Thoracic aorta (tissue), 2 donors: ENCODE results near the gene LRRTM4. TPM values are rescaled to one million over a fixed set of nuclear protein-coding genes. Genes with fewer than 3 reads are reported as not detected.

Experiments
- ATAC-seq: fragments of 150-250 bp; one replicate; pipeline ENCODE4 v1.8.0; 2017; ENCODE audit warnings: low read depth; ENCODE audit not compliant: insufficient number of reproducible peaks, low FRiP score
- DNase-seq: peaks from one replicate; pipeline ENCODE4 v3.0.0-alpha.2; 2020; ENCODE audit warnings: low spot score
- H3K27ac ChIP-seq, 2 donors: fragments of 200-600 bp; sonication (generic); 1 replicate in 1 of 2; 2 replicates in 1 of 2; pipeline ENCODE4 v1.5.1; 2016; ENCODE audit warnings: mild to moderate bottlenecking in 2 of 2, moderate library complexity in 2 of 2
- H3K27me3 ChIP-seq: fragments of 200-600 bp; sonication (generic); replicated peaks from 2 replicates; pipeline ENCODE4 v1.6.0; 2016; ENCODE audit warnings: mild to moderate bottlenecking; ENCODE audit not compliant: insufficient read depth
- H3K36me3 ChIP-seq: fragments of 200-600 bp; sonication (generic); one replicate; pipeline ENCODE4 v1.5.1; 2016
- H3K4me1 ChIP-seq, 2 donors: fragments of 200-600 bp; sonication (generic); 1 replicate in 1 of 2; 2 replicates in 1 of 2; pipeline versions ENCODE4 v1.5.1 to v1.6.0; 2016; ENCODE audit warnings: low read depth in 2 of 2, mild to moderate bottlenecking in 1 of 2; ENCODE audit not compliant: control insufficient read depth in 1 of 2
- H3K4me3 ChIP-seq: fragments of 200-600 bp; sonication (generic); 2 replicates; pipeline ENCODE4 v1.5.1; 2016; ENCODE audit warnings: mild to moderate bottlenecking
- H3K9me3 ChIP-seq: fragments of 200-600 bp; sonication (generic); 2 replicates; pipeline ENCODE4 v1.5.1; 2016
- CTCF ChIP-seq: fragments of 200-600 bp; sonication (generic); IDR thresholded peaks from one replicate; pipeline ENCODE4 v1.5.1; 2019; ENCODE audit warnings: antibody characterized with exemption
- total RNA-seq, 2 donors: library from RNA; depleted of rRNA; stranded (reverse); fragments of >200 nt; gene quantifications; one replicate each; pipeline versions ENCODE4 v1.1.0 to v1.2.3, GENCODE V29; 2016

LRRTM4 gene
- total RNA-seq, 2 donors from 2014 or later: not detected

- Histone ChIP-seq H3K4me3 (no peak overlapping the region), H3K36me3 (no peaks in the 10 kb centered on the region), H3K27me3 (no peaks in the 10 kb centered on the region), H3K4me1 (no peaks in the 10 kb centered on the region), H3K27ac (no peak overlapping the region), H3K9me3 (no peaks in the 10 kb centered on the region)
- no peak for TF ChIP-seq CTCF
- ATAC-seq (no peak), DNase-seq (no peak)
These were observed 501.0 kb downstream of the LRRTM4 start for GRCh38 chr2:77021161-77021560.

GRCh38 chr2:77018219-77018618 is 504.0 kb downstream of the LRRTM4 start:
- TF ChIP-seq CTCF: no peak

GRCh38 chr2:77017355-77017745 is 504.8 kb downstream of the LRRTM4 start:
- ATAC-seq (no peak), DNase-seq (no peak)
- no peaks in the 10 kb centered on the region for H3K27me3 ChIP-seq
- no peaks in the 10 kb centered on the region for H3K4me1 ChIP-seq
- no peaks in the 10 kb centered on the region for H3K9me3 ChIP-seq
- no peak for TF ChIP-seq CTCF
- H3K27ac ChIP-seq: no peak overlapping the region
- no peak overlapping the region for H3K4me3 ChIP-seq
- no peaks in the 10 kb centered on the region for H3K36me3 ChIP-seq

More at GRCh38 chr2:77018219-77018618, 504.0 kb downstream of the LRRTM4 start:
- DNase-seq (no peak), ATAC-seq (no peak)
- Histone ChIP-seq H3K4me1 (no peaks in the 10 kb centered on the region), H3K27ac (no peak overlapping the region), H3K4me3 (no peak overlapping the region), H3K9me3 (no peaks in the 10 kb centered on the region), H3K36me3 (no peaks in the 10 kb centered on the region), H3K27me3 (no peaks in the 10 kb centered on the region)

- Histone ChIP-seq H3K27me3 (no peaks in the 10 kb centered on the region), H3K4me3 (no peak overlapping the region), H3K27ac (no peak overlapping the region), H3K9me3 (no peaks in the 10 kb centered on the region), H3K4me1 (no peaks in the 10 kb centered on the region), H3K36me3 (no peaks in the 10 kb centered on the region)
- DNase-seq: no peak
- no peak for ATAC-seq
- no peak for TF ChIP-seq CTCF
These were observed 505.5 kb downstream of the LRRTM4 start for GRCh38 chr2:77016443-77017354.

- Histone ChIP-seq H3K9me3 (no peaks in the 10 kb centered on the region), H3K4me1 (no peaks in the 10 kb centered on the region), H3K36me3 (no peaks in the 10 kb centered on the region), H3K27me3 (no peaks in the 10 kb centered on the region), H3K27ac (no peak overlapping the region), H3K4me3 (no peak overlapping the region)
- no peak for DNase-seq
- TF ChIP-seq CTCF: no peak
- no peak for ATAC-seq
These were observed 508.2 kb downstream of the LRRTM4 start for GRCh38 chr2:77013953-77014352.
